Gastroesophageal sphincter (tissue), 4 donors: ENCODE data around the gene DUSP8. TPM values are rescaled to one million over a fixed set of nuclear protein-coding genes. Genes with fewer than 3 reads are reported as not detected.

Experiments
- ATAC-seq: fragments of 150-250 bp; one replicate; pipeline ENCODE4 v1.9.1; 2016; ENCODE audit warnings: mild to moderate bottlenecking, moderate library complexity
- H3K27ac ChIP-seq, 4 donors: fragments of 200-600 bp; sonication (generic) in 3 of 4; 1 replicate in 3 of 4; 2 replicates in 1 of 4; pipeline ENCODE4 v1.5.1; 2016 to 2019
- H3K27me3 ChIP-seq: fragments of 200-600 bp; sonication (generic); one replicate; pipeline ENCODE4 v1.5.1; 2019
- H3K36me3 ChIP-seq, 2 donors: fragments of 200-600 bp; sonication (generic); one replicate each; pipeline ENCODE4 v1.5.1; 2019; ENCODE audit warnings: control low read depth in 1 of 2
- H3K4me1 ChIP-seq, 3 donors: fragments of 200-600 bp; sonication (generic); 1 replicate in 2 of 3; 2 replicates in 1 of 3; pipeline ENCODE4 v1.5.1; 2016 to 2019; ENCODE audit warnings: control low read depth in 2 of 3
- H3K4me3 ChIP-seq, 2 donors: fragments of 200-600 bp; sonication (generic); one replicate each; pipeline ENCODE4 v1.5.1; 2019; ENCODE audit warnings: mild to moderate bottlenecking in 1 of 2, moderate library complexity in 1 of 2
- H3K9me3 ChIP-seq, 3 donors: fragments of 200-600 bp; sonication (generic); one replicate each; pipeline ENCODE4 v1.5.1; 2017 to 2019; ENCODE audit warnings: control low read depth in 2 of 3
- CTCF ChIP-seq, 4 experiments: fragments of 200-600 bp in 2 of 4; fragments of 450-650 bp in 2 of 4; sonication (generic) in 1 of 4; IDR thresholded peaks; one replicate each; pipeline ENCODE4 v1.5.1; 2017 to 2019; ENCODE audit warnings: antibody characterized with exemption in 4 of 4, mild to moderate bottlenecking in 2 of 4, moderate library complexity in 2 of 4
- EP300 ChIP-seq: sonication (generic); formaldehyde crosslinking; IDR thresholded peaks from one replicate; pipeline ENCODE4 v1.6.1; 2017; ENCODE audit warnings: antibody characterized with exemption, mild to moderate bottlenecking
- POLR2A ChIP-seq, 2 donors: fragments of 450-650 bp; IDR thresholded peaks; one replicate each; pipeline ENCODE4 v1.6.1; 2017; ENCODE audit warnings: antibody characterized with exemption in 2 of 2, mild to moderate bottlenecking in 2 of 2, moderate library complexity in 1 of 2
- POLR2AphosphoS5 ChIP-seq: sonication (generic); formaldehyde crosslinking; IDR thresholded peaks from one replicate; pipeline ENCODE4 v1.6.1; 2017; ENCODE audit warnings: antibody characterized with exemption
- whole genome bisulfite sequencing, 2 donors: methylation state at CpG; one replicate each; pipeline ENCODE4 v1.1.5; 2018; ENCODE audit warnings: low coverage in 1 of 2; 5-methylcytosine and 5-hydroxymethylcytosine counted together
- total RNA-seq, 4 donors: library from RNA; depleted of rRNA; stranded (reverse); fragments of >200 nt; gene quantifications; one replicate each; pipeline ENCODE4 v1.1.0, GENCODE V29; 2016

The DUSP8 gene
- total RNA-seq, 4 donors from 2014 or later, result 3.3 to 7.8 (median 4.9) TPM

- ATAC-seq, result no peak
- Histone ChIP-seq H3K4me1 (peaks cover 3 to 66% (median 34%) of the 10 kb centered on the region in 3 donors), H3K27me3 (no peaks in the 10 kb centered on the region), H3K36me3 (peaks cover 0 to 43% of the 10 kb centered on the region in 2 donors), H3K9me3 (no peaks in the 10 kb centered on the region), H3K4me3 (no peak overlapping the region), H3K27ac (peak overlapping the region in 3 of 4 donors; percentile 94 to 99 (median 96))
- WGBS, 2 donors, result 80% methylated on average over 7 of the region's 17 CpGs; no CpG with 5 or more reads in 1 of the 2 donors
- TF ChIP-seq EP300, result no peak
- TF ChIP-seq POLR2A (IDR thresholded peaks at IDR 0.05), result no peak
- no peak for TF ChIP-seq POLR2AphosphoS5
- no peak for TF ChIP-seq CTCF (IDR thresholded peaks at IDR 0.05)
These were observed 10.8 kb downstream of the DUSP8 start for GRCh38 chr11:1561266-1561665.

GRCh38 chr11:1560649-1561251 is 11.3 kb downstream of the DUSP8 start:
- no peak overlapping the region for H3K4me3 ChIP-seq
- H3K36me3 ChIP-seq, result peaks cover 0 to 43% of the 10 kb centered on the region in 2 donors
- WGBS, 2 donors, result 100% methylated on average over 1 of the region's 8 CpGs; no CpG with 5 or more reads in 1 of the 2 donors
- H3K27me3 ChIP-seq, result no peaks in the 10 kb centered on the region
- ATAC-seq, result no peak
- peak overlapping the region in 3 of 4 donors; percentile 94 to 99 (median 96) for H3K27ac ChIP-seq
- H3K9me3 ChIP-seq, result no peaks in the 10 kb centered on the region
- peak in 1 of 4 experiments; percentile 27 for TF ChIP-seq CTCF (IDR thresholded peaks at IDR 0.05)
- TF ChIP-seq EP300, result no peak
- TF ChIP-seq POLR2AphosphoS5, result no peak
- peaks cover 3 to 71% (median 34%) of the 10 kb centered on the region in 3 donors for H3K4me1 ChIP-seq

- Histone ChIP-seq H3K4me1 (peaks cover 3 to 72% (median 34%) of the 10 kb centered on the region in 3 donors), H3K27ac (peak overlapping the region; percentile 64 to 99 (median 95))
- no CpG with 5 or more reads among the region's 15 CpGs for WGBS, 2 donors
These were observed 11.9 kb downstream of the DUSP8 start for GRCh38 chr11:1560002-1560648.

DNA sequence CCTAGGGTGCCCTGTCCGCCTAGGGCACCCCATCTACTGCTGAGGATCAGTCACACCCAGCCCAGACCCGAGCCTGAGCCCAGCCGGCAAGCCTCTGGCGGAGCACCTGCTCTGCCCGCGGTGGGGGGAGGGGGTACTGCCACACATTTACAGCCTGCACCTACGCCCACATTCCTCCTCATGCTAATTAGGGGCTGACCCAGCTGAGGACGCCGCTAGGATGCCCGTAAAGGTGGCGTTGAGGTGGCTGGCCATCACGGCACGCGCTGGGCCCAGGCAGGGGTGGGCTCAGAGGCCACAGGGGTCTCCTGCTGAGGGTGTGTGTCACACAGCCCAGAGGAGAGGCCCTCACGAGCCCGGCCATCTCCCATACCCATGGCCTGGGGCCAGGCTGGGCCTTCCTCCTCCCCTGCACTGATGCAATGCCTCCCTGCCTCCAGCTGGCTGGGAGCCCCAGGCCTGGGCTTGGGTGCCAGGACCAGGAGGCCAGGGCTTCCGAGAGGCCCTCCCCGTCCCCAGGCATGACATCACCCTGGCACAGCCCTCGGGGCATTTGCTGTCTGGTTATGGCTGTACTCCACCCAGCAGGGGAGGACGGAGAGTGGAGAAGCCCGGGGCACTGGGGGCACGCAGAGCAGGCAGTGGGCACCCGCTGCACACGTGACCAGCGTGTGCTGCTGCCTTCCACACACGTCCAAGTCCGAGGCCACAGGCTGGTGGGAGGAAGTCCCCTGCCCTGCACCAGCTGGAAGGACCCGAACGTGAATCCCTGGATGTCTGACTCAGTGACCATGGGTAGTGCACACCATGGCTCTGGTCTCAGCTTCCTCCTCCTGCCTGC is 12.7 kb downstream of the DUSP8 start:
- WGBS, 2 donors, result no CpG with 5 or more reads among the region's 29 CpGs
- H3K27me3 ChIP-seq, result no peaks in the 10 kb centered on the region
- peak overlapping the region; percentile 83 to 99 (median 95) for H3K27ac ChIP-seq
- H3K4me1 ChIP-seq, result peaks cover 3 to 67% (median 29%) of the 10 kb centered on the region in 3 donors
- peaks cover 0 to 37% of the 10 kb centered on the region in 2 donors for H3K36me3 ChIP-seq
- no peaks in the 10 kb centered on the region for H3K9me3 ChIP-seq
- peak overlapping the region in 1 of 2 donors; percentile 31 for H3K4me3 ChIP-seq
- TF ChIP-seq CTCF (IDR thresholded peaks at IDR 0.05) (peak in 2 of 4 experiments; percentile 9 to 18), POLR2AphosphoS5 (peak; percentile 97), POLR2A (IDR thresholded peaks at IDR 0.05) (peak in 1 of 2 donors; percentile 21), EP300 (no peak)
- ATAC-seq, result peak; percentile 90

More at GRCh38 chr11:1560002-1560648, 11.9 kb downstream of the DUSP8 start:
- ATAC-seq, result no peak
- H3K9me3 ChIP-seq, result no peaks in the 10 kb centered on the region
- TF ChIP-seq EP300 (no peak), POLR2AphosphoS5 (no peak), POLR2A (IDR thresholded peaks at IDR 0.05) (no peak), CTCF (IDR thresholded peaks at IDR 0.05) (no peak)
- no peaks in the 10 kb centered on the region for H3K27me3 ChIP-seq
- peaks cover 0 to 39% of the 10 kb centered on the region in 2 donors for H3K36me3 ChIP-seq
- H3K4me3 ChIP-seq, result no peak overlapping the region
